ENCODE results near the gene PTPRN2.

The PTPRN2 gene

DNA sequence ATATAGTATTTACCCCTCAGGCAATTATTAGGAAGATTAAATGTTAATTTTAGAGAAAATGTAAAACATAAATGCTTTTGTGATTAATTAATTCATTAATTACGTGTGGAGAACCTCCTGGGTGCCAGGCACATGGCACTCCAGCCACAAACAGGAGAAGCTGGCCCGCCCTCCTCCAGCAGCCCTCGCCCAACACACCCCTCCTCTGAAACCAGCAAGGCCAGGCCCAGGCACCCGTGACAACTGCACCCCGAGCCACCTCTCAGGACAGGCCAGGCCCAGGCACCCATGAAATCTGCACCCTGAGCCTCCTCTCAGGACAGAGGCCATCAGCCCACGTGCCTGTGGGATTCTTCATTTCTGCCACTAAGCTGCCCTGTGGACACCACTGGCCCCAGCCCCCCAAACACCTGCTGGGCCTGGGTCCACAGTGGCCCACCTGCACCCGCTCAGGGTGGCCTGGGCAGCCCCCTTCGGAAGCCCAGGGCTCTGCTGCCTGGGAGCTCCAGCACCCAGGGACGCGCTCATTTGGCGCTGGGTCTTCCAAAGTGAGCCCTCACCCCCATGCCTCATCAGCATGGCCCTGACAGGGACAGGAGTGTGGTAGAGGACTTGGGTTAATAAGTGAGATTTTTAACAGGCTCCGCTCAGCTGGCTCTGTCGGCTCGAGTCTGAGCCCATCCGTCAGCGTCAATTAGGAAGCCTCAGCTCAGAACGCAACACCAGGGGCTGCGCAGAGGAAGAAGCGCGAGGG, 768.7 kb downstream of the PTPRN2 start:
- TF ChIP-seq, protein P1, sequence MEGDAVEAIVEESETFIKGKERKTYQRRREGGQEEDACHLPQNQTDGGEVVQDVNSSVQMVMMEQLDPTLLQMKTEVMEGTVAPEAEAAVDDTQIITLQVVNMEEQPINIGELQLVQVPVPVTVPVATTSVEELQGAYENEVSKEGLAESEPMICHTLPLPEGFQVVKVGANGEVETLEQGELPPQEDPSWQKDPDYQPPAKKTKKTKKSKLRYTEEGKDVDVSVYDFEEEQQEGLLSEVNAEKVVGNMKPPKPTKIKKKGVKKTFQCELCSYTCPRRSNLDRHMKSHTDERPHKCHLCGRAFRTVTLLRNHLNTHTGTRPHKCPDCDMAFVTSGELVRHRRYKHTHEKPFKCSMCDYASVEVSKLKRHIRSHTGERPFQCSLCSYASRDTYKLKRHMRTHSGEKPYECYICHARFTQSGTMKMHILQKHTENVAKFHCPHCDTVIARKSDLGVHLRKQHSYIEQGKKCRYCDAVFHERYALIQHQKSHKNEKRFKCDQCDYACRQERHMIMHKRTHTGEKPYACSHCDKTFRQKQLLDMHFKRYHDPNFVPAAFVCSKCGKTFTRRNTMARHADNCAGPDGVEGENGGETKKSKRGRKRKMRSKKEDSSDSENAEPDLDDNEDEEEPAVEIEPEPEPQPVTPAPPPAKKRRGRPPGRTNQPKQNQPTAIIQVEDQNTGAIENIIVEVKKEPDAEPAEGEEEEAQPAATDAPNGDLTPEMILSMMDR (conservative IDR thresholded peaks at IDR 0.05; ENCODE audit: low read length) = no peak
- no peak for DNase-seq (ENCODE audit: low read depth)
- H3K4me3 ChIP-seq (ENCODE audit: low read length) = no peak overlapping the region

DNA sequence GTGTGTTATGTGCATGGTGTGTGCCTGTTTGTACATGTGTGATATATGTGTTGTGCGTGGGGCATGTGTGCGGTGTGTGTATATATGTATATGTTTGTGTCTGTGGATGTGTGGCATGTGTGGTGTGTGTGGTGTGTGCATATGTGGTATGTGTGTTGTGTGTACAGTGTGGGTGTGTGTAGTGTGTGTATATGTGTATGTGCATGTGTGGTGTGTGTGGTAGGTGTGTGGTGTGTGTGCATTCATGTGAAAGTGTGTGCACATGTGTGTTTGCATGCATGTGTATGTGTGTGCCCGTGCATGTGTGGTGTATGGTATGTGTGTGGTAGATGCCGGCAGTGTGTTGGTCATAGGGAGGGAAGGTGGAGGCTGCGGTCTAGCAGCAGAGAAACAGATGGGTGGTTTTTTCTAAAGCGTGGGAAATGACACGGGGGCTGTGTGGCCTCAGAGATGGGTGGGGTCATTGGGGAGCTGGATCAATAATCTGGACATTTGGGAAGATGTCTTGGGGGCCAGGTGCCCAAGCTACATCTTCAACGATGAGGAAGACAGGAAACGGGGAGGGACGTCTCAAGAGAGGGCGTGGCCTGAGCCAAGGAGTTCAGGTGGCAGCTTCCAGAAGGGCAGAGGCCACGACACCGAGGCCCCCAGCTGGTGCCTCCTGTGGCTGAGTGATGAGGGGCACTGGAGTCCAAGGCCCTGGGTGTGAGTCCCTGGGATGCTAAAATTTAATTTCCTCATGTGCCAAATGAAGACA, 769.5 kb downstream of the PTPRN2 start:
- no peak overlapping the region for H3K4me3 ChIP-seq (ENCODE audit: low read length)
- DNase-seq (ENCODE audit: low read depth) = no peak

GRCh38 chr7:157817433-157817832, 770.2 kb downstream of the PTPRN2 start:
- no peak for DNase-seq (ENCODE audit: low read depth)
- TF ChIP-seq, protein P1 (conservative IDR thresholded peaks at IDR 0.05; ENCODE audit: low read length) = no peak
- H3K4me3 ChIP-seq (ENCODE audit: low read length) = no peak overlapping the region

More for the DNA sequence above, 769.5 kb downstream of the PTPRN2 start:
- TF ChIP-seq, protein P1 (conservative IDR thresholded peaks at IDR 0.05; ENCODE audit: low read length) = no peak

GRCh38 chr7:157816526-157817250, 770.9 kb downstream of the PTPRN2 start:
- TF ChIP-seq, protein P1 (conservative IDR thresholded peaks at IDR 0.05; ENCODE audit: low read length) = no peak
- no peak for DNase-seq (ENCODE audit: low read depth)
- H3K4me3 ChIP-seq (ENCODE audit: low read length) = no peak overlapping the region

- DNase-seq (ENCODE audit: low read depth) = no peak
- TF ChIP-seq, protein P1 (conservative IDR thresholded peaks at IDR 0.05; ENCODE audit: low read length) = no peak
- H3K4me3 ChIP-seq (ENCODE audit: low read length) = no peak overlapping the region
Measured at GRCh38 chr7:157816086-157816485, 771.5 kb downstream of the PTPRN2 start.

- TF ChIP-seq, protein P1 (conservative IDR thresholded peaks at IDR 0.05; ENCODE audit: low read length) = no peak
- H3K4me3 ChIP-seq (ENCODE audit: low read length) = no peak overlapping the region
- no peak for DNase-seq (ENCODE audit: low read depth)
Measured at GRCh38 chr7:157815706-157816022, 772.0 kb downstream of the PTPRN2 start.

Data from AG10803 (cell line).